Lung microvascular endothelial cell (primary cell): Measurements from ENCODE around the gene DTX3. TPM values are rescaled to one million over a fixed set of nuclear protein-coding genes. Genes with fewer than 3 reads are reported as not detected.
"Not testable (repeated sequence)": the region's sequence is repeated elsewhere in the genome, so short reads cannot be mapped to it uniquely, and the experiment has no call there.

Experiments
- DNase-seq, 2 donors: peaks; one replicate each; pipeline versions ENCODE4 v3.0.0 to v3.0.0-alpha.2; 2010; ENCODE audit warnings: low read depth in 2 of 2
- total RNA-seq: library from RNA; depleted of rRNA; stranded (reverse); fragments of >200 nt; gene quantifications from 2 replicates; pipeline ENCODE4 v1.2.1, GENCODE V29; 2014

Gene DTX3
- total RNA-seq, 1 donor from 2014 or later = 4.2 TPM

GRCh38 chr12:57583008-57583831, 21.4 kb upstream of the DTX3 start:
- peak; percentile 87 to 91 for DNase-seq

DNA sequence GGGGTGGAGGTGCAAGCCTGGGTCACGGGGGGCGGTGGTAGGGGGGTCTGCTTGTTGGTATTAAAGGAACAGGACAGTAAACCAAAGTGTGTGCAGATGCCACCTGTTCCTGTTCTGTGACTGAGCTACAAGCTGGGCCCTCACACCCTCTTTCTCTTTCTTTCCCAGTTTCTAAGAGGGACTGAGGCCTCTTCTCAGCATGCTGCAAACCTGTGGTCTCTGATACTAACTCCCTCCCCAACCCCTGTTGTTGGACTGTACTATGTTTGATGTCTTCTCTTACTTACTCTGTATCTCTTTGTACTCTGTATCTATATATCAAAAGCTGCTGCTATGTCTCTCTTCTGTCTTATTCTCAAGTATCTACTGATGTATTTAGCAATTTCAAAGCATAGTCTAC, 20.6 kb upstream of the DTX3 start:
- no peak for DNase-seq

DNA sequence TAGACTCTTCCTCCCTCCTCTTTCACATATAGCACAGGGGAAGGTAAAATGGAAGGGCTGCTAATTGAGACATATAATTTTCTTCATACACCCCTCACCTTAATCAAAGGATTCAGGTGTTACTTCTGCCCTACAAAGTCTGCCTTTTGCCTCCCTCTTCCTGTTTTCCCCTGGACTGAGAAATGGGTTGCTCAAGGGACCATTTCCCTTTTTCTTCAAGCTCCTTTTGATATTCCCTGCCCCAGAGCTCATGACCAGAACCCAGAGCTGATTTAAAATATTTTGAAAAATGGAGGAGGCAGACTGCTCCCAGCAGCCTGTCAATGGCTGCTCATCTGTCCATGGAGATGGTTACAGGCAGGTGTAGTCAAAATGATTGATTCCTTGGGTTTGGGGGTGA, 19.9 kb upstream of the DTX3 start:
- no peak for DNase-seq

- DNase-seq = no peak
Measured at GRCh38 chr12:57585156-57585555, 19.5 kb upstream of the DTX3 start.

DNA sequence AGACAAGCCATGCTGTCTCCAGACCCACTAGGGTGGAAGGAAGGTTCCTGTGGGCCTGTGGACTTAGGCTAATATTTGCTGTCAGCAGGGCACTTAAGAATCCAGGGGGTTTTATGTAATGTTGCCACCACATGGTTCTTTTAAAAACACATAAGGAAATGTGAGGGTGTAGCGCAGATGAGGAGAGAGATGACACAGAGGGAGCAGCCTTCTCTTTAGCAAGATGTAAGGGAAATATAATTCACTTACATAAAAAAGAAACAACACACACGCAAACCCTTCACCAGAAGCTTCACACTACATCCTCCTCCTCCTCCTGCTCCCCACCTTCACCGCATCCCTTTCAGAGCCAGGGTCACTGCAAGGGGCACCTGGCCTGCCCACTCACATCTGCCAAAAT, 18.5 kb upstream of the DTX3 start:
- DNase-seq = no peak

GRCh38 chr12:57586832-57587429, 17.7 kb upstream of the DTX3 start:
- no peak for DNase-seq

DNA sequence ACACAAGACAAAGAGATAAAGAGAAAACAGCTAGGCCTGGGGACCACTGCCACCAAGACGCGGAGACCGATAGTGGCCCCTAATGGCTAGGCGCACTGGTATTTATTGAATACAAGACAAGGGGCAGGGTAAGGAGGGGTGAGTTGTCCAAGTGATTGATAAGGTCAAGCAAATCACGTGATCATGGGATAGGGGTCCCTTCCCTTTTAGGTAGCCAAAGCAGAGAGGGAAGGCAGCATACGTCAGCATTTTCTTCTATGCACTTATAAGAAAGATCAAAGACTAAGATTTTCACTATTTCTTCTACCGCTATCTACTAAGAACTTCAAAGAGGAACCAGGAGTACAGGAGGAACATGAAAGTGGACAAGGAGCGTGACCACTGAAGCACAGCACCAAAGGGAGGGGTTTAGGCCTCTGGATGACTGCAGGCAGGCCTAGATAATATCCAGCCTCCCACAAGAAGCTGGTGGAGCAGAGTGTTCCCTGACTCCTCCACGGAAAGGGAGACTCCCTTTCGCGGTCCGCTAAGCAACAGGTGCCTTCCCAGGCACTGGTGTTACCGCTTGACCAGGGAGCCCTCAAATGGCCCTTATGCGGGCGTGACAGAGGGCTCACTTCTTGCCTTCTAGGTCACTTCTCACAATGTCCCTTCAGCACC, 15.5 kb upstream of the DTX3 start:
- DNase-seq = not testable (repeated sequence)

DNA sequence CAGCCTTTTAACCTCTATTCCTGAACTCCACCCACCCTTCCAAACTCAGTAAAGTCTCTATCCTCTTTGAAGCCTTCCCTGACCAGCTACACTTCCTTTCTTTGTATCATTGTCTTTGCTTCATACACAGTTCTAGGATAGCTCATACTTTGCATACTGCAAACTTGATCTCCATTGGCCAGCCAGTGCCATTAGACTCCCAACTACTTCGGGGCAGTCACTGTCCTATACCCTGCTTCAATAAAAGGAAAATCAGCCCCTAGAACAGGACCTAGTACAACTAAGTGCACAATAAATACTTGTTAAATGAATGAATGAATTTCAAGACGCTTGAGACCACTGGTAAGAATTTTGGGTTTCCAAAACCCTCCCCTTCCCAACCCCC, 14.2 kb upstream of the DTX3 start:
- no peak for DNase-seq

- peak; percentile 17 to 52 for DNase-seq
Measured at GRCh38 chr12:57590864-57591781, 13.5 kb upstream of the DTX3 start, which contains the start of gene PIP4K2C. Gene PIP4K2C, plus strand, starts transcription at chr12:57591192. Its CDS starts 98 bp downstream, at chr12:57591290.

GRCh38 chr12:57591782-57592325, 12.8 kb upstream of the DTX3 start:
- DNase-seq = no peak

DNA sequence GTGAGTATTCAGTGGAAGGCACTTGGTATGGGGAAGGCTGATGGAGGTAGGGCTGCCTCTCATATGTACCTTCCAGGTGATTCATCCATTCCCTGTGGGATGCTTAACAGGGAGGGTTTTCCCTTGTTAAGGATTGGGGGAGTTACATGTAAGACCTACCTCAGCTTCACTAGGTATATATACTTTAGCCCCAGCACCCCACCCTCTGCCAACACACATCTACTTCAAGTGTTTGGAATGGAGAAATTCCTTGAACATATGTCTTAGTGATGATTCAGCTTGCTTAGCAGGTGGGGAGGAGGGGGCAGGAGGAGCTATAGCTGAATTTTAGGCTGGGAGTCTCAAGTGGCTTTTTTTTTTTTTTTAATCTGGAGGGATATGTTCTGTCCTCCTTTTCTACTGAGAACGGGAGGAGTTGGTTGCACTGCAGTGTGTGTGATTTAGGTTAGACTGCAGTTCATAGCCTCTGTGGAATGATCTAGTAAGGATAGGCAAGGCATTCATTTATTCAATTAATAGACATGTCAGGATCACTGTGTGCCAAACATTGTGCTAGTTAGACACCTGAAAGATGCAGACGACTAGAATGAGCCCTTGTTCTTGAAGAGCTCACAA, 12.0 kb upstream of the DTX3 start:
- DNase-seq = no peak

GRCh38 chr12:57593187-57593586, 11.4 kb upstream of the DTX3 start:
- DNase-seq = no peak

- no peak for DNase-seq
Measured at GRCh38 chr12:57600395-57600794, 4.2 kb upstream of the DTX3 start.

DNA sequence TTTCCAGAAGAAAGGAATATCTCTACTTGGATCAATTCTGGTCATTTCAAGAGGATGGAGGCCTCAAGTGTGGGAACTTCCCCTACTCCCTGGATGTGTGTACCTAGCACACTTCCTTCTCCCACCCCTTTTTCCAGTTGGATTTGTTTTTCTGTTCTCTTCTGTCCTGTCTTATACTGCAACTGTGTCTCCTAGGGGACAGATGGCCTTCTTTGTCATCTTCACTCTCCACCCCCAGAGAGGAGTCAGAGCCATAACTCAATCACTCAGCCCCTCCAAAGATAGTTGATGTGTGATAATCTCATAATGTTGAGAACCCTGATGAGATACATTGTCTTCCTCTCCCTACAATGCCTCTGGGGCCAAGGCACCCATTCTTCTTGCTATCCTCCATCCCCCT, 2.1 kb upstream of the DTX3 start:
- no peak for DNase-seq

DNA sequence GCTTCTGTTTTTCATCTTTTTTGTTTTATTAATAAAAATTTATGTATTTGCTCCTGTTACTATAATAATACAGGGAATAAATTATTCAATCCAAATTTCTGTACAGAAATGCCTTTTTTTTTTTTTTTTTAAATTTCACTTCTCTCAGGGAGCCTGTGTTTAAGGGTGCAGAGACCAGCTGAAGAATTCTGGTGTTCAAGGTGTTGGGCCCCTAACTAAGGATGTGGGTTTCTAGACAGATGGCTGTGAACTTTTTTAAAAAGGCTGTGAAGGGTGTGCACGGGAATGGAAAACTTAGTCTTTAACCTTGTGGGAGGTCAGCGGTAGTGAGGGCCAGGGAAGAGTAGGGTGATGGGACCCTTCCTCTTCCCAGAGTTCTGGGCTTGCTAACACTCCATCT, 1.3 kb upstream of the DTX3 start:
- no peak for DNase-seq

DNA sequence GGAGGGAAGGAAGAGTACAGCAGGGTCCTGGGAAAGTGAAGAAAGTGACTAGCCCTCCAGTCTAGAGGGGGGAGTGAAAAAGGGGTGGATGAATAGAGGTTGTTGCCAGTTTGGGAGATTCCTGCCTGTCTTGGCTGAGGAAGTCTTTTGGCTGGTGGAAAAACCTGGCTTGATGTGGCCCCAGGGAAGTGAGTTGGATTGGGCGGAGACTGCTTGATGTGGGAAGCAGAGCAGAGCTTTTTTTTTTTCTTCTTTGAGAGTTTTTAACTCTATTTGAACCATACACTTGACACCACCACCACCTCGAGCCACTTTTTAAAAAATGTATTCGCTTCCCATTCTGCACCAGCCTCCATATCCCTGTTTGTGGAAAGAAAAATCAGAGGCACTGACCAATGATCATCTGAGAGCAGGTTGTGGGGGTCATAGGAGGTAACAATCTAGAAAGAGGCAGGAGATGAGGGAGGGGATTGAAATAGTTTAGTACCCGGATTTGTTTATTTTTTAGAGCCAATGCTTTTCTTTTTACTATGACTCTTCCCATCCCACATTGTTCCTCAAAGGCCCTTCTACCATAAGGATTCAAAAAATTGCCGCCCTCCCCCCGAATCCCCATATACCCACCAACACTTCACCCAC, 690 bp upstream of the DTX3 start:
- no peak for DNase-seq

DNA sequence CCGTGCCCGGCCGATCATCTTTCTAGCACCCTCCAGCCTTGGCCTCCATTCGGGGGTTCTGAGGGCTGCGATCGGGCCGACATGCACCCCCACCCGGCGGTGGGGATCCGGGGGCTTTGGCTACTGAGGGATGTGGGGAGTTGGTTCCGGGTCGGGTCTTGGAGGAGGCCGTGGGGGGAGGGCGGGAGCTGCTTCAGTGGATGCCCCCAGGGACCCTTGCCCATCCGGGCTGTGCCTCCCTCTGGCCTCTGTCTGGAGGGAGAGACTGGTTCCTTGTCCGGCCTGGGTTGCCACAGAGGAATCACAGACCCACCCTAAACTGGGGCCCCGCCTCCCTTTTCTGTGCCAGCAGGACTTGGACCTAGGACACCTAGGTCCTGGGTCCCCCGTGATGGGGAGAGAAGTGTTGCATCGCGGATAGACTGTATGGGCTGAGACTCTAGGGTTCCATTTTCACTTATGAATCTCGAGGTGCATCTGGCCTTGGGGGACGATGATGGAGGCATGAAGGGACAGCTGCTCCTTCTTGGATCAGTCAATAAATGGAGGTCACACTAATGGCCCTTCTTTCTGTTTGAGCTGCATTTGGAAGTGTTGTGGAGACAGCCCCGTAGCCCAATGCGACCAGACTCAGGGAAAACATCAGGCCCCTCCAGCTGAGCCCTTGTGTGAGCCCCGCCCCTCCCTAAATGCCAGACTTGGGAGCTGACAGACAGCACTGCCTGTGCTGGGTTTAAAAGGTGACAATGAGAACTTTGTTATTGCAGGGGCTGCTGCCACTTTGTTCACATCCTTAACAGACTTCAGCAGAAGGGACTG, 577 bp downstream of the DTX3 start:
- no peak for DNase-seq

GRCh38 chr12:57605811-57606311, 1.2 kb downstream of the DTX3 start:
- no peak for DNase-seq

- no peak for DNase-seq
Measured at GRCh38 chr12:57606399-57606798, 1.8 kb downstream of the DTX3 start.
